K562 (cell line): Measurements from ENCODE around the gene TOMM22. TPM values are rescaled to one million over a fixed set of nuclear protein-coding genes. Genes with fewer than 3 reads are reported as not detected.

Experiments
- BCLAF1 ChIP-seq, 2 experiments: fragments of 450-650 bp in 1 of 2; IDR thresholded peaks; 2 replicates each; pipeline ENCODE4 v1.6.1; 2011 to 2017; ENCODE audit warnings: low read depth in 2 of 2, antibody characterized with exemption in 1 of 2, borderline replicate concordance in 1 of 2, low read length in 1 of 2, mild to moderate bottlenecking in 1 of 2, mixed read lengths in 1 of 2; ENCODE audit not compliant: control insufficient read depth in 1 of 2
- BDP1 ChIP-seq: IDR thresholded peaks from 3 replicates; pipeline ENCODE4 v1.6.1; 2011; ENCODE audit not compliant: insufficient read length, insufficient read depth
- CEBPB ChIP-seq: fragments of 450-650 bp; IDR thresholded peaks from 2 replicates; pipeline ENCODE4 v1.6.1; 2016; ENCODE audit warnings: missing genetic modification characterization, missing compliant biosample characterization
- DEAF1 ChIP-seq: fragments of 450-650 bp; formaldehyde crosslinking; IDR thresholded peaks from 2 replicates; pipeline ENCODE4 v1.4.0; 2020; ENCODE audit warnings: mild to moderate bottlenecking, moderate library complexity
- MITF ChIP-seq: IDR thresholded peaks from 2 replicates; pipeline ENCODE4 v1.6.1; 2014; ENCODE audit warnings: antibody characterized with exemption
- MLX ChIP-seq, 2 experiments: fragments of 450-650 bp in 1 of 2; sonication (generic) in 1 of 2; formaldehyde crosslinking; conservative IDR thresholded peaks; 2 replicates each; pipeline versions ENCODE4 v1.4.0 to v1.8.1; 2020 to 2022; ENCODE audit warnings: mild to moderate bottlenecking in 1 of 2, missing genetic modification reagents in 1 of 2
- NCOA4 ChIP-seq: fragments of 450-650 bp; IDR thresholded peaks from 2 replicates; pipeline ENCODE4 v1.6.1; 2018; ENCODE audit warnings: mild to moderate bottlenecking; ENCODE audit not compliant: partially characterized antibody
- SIN3A ChIP-seq, 2 experiments: fragments of 150-350 bp in 1 of 2; IDR thresholded peaks; 2 replicates each; pipeline ENCODE4 v1.6.1; 2011 to 2016; ENCODE audit warnings: borderline replicate concordance in 2 of 2, low read depth in 2 of 2, low read length in 2 of 2, mild to moderate bottlenecking in 2 of 2, moderate library complexity in 2 of 2; ENCODE audit not compliant: control insufficient read depth in 1 of 2
- SNAPC5 ChIP-seq: fragments of 250-450 bp; sonication (Bioruptor Pico); IDR thresholded peaks from 2 replicates; pipeline ENCODE4 v1.8.0; 2021; ENCODE audit warnings: moderate library complexity, mild to moderate bottlenecking, inconsistent platforms
- VEZF1 ChIP-seq: fragments of 200-800 bp; sonication (Bioruptor generic); IDR thresholded peaks from 2 replicates; pipeline ENCODE4 v1.6.1; 2017; ENCODE audit warnings: missing genetic modification characterization, missing compliant biosample characterization
- ZBTB8A ChIP-seq: fragments of 450-650 bp; IDR thresholded peaks from 2 replicates; pipeline ENCODE4 v1.6.1; 2018; ENCODE audit warnings: mild to moderate bottlenecking, moderate library complexity; ENCODE audit not compliant: partially characterized antibody
- ZNF644 ChIP-seq: fragments of 200-800 bp; sonication (Bioruptor generic); IDR thresholded peaks from 2 replicates; pipeline ENCODE4 v1.6.1; 2016; ENCODE audit warnings: low read depth, missing genetic modification characterization, missing compliant biosample characterization
- polyA plus RNA-seq, 8 experiments: library from polyadenylated mRNA; depleted of rRNA in 4 of 8; stranded (reverse) in 5 of 8; unstranded in 3 of 8; fragments of >200 nt; fragmentation: Nextera tagmentation in 2 of 8; fragmentation: Illumina TruSeq in 1 of 8; extraction: Ambion mirVana in 2 of 8; extraction: Trizol in 1 of 8; gene quantifications; 2 replicates each; pipeline versions ENCODE4 v1.2.1 to v1.2.3, GENCODE V29; 2011 to 2014; ENCODE audit warnings: inconsistent platforms in 1 of 8, missing spikeins in 1 of 8
- total RNA-seq, 7 experiments: library from RNA; depleted of rRNA in 6 of 7; stranded (reverse); fragments of >200 nt in 6 of 7; fragmentation: Illumina TruSeq in 2 of 7; extraction: Trizol in 2 of 7; gene quantifications; 2 replicates each; pipeline versions ENCODE4 v1.2.1 to v1.2.3, GENCODE V29; 2011 to 2021; ENCODE audit warnings: low replicate concordance in 1 of 7

Gene TOMM22
- total and polyA plus RNA-seq, 9 of the 15 experiments (the other 6 are each of a cell fraction or from before 2014, with no cell fraction given) = 25.8 to 108 (median 73.8) TPM

- peak; percentile 42; the same call in 1 of the 2 replicates for TF ChIP-seq MITF
- no peak for TF ChIP-seq SNAPC5 (CRISPR knock-in tag)
- no peak for TF ChIP-seq BDP1
- TF ChIP-seq NCOA4 = no peak
- peak; percentile 85 for TF ChIP-seq VEZF1 (CRISPR knock-in tag)
- no peak for TF ChIP-seq ZNF644 (tag)
- TF ChIP-seq DEAF1 (CRISPR knock-in tag) = no peak
- TF ChIP-seq CEBPB = 0 out of 2 replicates have a peak, but pooled peaks have one; percentile 10
- peak in 1 of 2 experiments; percentile 68; a peak in 1 of 4 replicates for TF ChIP-seq SIN3A (IDR thresholded peaks at IDR 0.05; ENCODE audit: borderline replicate concordance in 2 of 2, control insufficient read depth in 1 of 2, low read depth in 2 of 2, low read length in 2 of 2)
- no peak for TF ChIP-seq ZBTB8A
- no peak for TF ChIP-seq BCLAF1 (IDR thresholded peaks at IDR 0.05; ENCODE audit: borderline replicate concordance in 1 of 2, control insufficient read depth in 1 of 2, low read depth in 2 of 2, low read length in 1 of 2)
- no peak for TF ChIP-seq MLX (CRISPR knock-in tag; conservative IDR thresholded peaks at IDR 0.05)
Observed at GRCh38 chr22:38705235-38706100, 23.7 kb downstream of the TOMM22 start, which contains the start of gene GTPBP1 (continued).
